ENCODE results near the gene DLL4. TPM values are rescaled to one million over a fixed set of nuclear protein-coding genes. Genes with fewer than 3 reads are reported as not detected.

Gene DLL4
- total RNA-seq, 1 donor from 2014 or later, result 0.54 TPM

GRCh38 chr15:40923551-40923950 lies 5.6 kb upstream of the DLL4 start:
- TF ChIP-seq CTCF (IDR thresholded peaks at IDR 0.05), result no peak
- H3K9me3 Mint-ChIP-seq (ENCODE audit: unreplicated experiment), result no peaks in the 10 kb centered on the region
- no peak for DNase-seq (ENCODE audit: extremely low spot score, unreplicated experiment)
- no peak overlapping the region for H3K27ac Mint-ChIP-seq (ENCODE audit: unreplicated experiment)
- H3K4me1 Mint-ChIP-seq (ENCODE audit: unreplicated experiment), result peaks cover 13% of the 10 kb centered on the region
- H3K4me3 Mint-ChIP-seq (ENCODE audit: unreplicated experiment), result no peak overlapping the region
- no peaks in the 10 kb centered on the region for H3K36me3 Mint-ChIP-seq (ENCODE audit: unreplicated experiment)
- peaks cover 29% of the 10 kb centered on the region for H3K27me3 Mint-ChIP-seq (ENCODE audit: unreplicated experiment)

- no peaks in the 10 kb centered on the region for H3K36me3 Mint-ChIP-seq (ENCODE audit: unreplicated experiment)
- TF ChIP-seq CTCF (IDR thresholded peaks at IDR 0.05), result no peak
- H3K4me3 Mint-ChIP-seq (ENCODE audit: unreplicated experiment), result no peak overlapping the region
- peaks cover 28% of the 10 kb centered on the region for H3K4me1 Mint-ChIP-seq (ENCODE audit: unreplicated experiment)
- H3K27ac Mint-ChIP-seq (ENCODE audit: unreplicated experiment), result no peak overlapping the region
- H3K27me3 Mint-ChIP-seq (ENCODE audit: unreplicated experiment), result peaks cover 40% of the 10 kb centered on the region
- no peaks in the 10 kb centered on the region for H3K9me3 Mint-ChIP-seq (ENCODE audit: unreplicated experiment)
- no peak for DNase-seq (ENCODE audit: extremely low spot score, unreplicated experiment)
These were observed 3.7 kb upstream of the DLL4 start for GRCh38 chr15:40925495-40925862.

- TF ChIP-seq CTCF (IDR thresholded peaks at IDR 0.05), result no peak
- no peaks in the 10 kb centered on the region for H3K36me3 Mint-ChIP-seq (ENCODE audit: unreplicated experiment)
- no peak overlapping the region for H3K27ac Mint-ChIP-seq (ENCODE audit: unreplicated experiment)
- H3K27me3 Mint-ChIP-seq (ENCODE audit: unreplicated experiment), result peaks cover 46% of the 10 kb centered on the region
- H3K9me3 Mint-ChIP-seq (ENCODE audit: unreplicated experiment), result no peaks in the 10 kb centered on the region
- no peak for DNase-seq (ENCODE audit: extremely low spot score, unreplicated experiment)
- H3K4me1 Mint-ChIP-seq (ENCODE audit: unreplicated experiment), result peaks cover 34% of the 10 kb centered on the region
- H3K4me3 Mint-ChIP-seq (ENCODE audit: unreplicated experiment), result peak overlapping the region; percentile 22
These were observed 3.1 kb upstream of the DLL4 start for GRCh38 chr15:40925863-40926658.

GRCh38 chr15:40926659-40927494 lies 2.3 kb upstream of the DLL4 start:
- DNase-seq (ENCODE audit: extremely low spot score, unreplicated experiment), result no peak
- H3K36me3 Mint-ChIP-seq (ENCODE audit: unreplicated experiment), result no peaks in the 10 kb centered on the region
- H3K9me3 Mint-ChIP-seq (ENCODE audit: unreplicated experiment), result no peaks in the 10 kb centered on the region
- peaks cover 36% of the 10 kb centered on the region for H3K4me1 Mint-ChIP-seq (ENCODE audit: unreplicated experiment)
- H3K4me3 Mint-ChIP-seq (ENCODE audit: unreplicated experiment), result peak overlapping the region; percentile 33
- no peak overlapping the region for H3K27ac Mint-ChIP-seq (ENCODE audit: unreplicated experiment)
- peaks cover 53% of the 10 kb centered on the region for H3K27me3 Mint-ChIP-seq (ENCODE audit: unreplicated experiment)
- no peak for TF ChIP-seq CTCF (IDR thresholded peaks at IDR 0.05)

- Mint-ChIP-seq H3K27me3 (ENCODE audit: unreplicated experiment) (peaks cover 58% of the 10 kb centered on the region), H3K4me1 (ENCODE audit: unreplicated experiment) (peaks cover 36% of the 10 kb centered on the region), H3K9me3 (ENCODE audit: unreplicated experiment) (no peaks in the 10 kb centered on the region), H3K27ac (ENCODE audit: unreplicated experiment) (no peak overlapping the region), H3K36me3 (ENCODE audit: unreplicated experiment) (no peaks in the 10 kb centered on the region), H3K4me3 (ENCODE audit: unreplicated experiment) (peak overlapping the region; percentile 33)
- DNase-seq (ENCODE audit: extremely low spot score, unreplicated experiment), result no peak
- no peak for TF ChIP-seq CTCF (IDR thresholded peaks at IDR 0.05)
These were observed 1.7 kb upstream of the DLL4 start for GRCh38 chr15:40927495-40927872.
